Keratinocyte (primary cell): ENCODE measurements around the gene HSF5. TPM values are rescaled to one million over a fixed set of nuclear protein-coding genes. Genes with fewer than 3 reads are reported as not detected.

ENCODE experiments used
- DNase-seq: peaks from one replicate; pipeline ENCODE4 v3.0.0-alpha.2; 2011; ENCODE audit warnings: low read depth, missing footprints, low spot score
- FAIRE-seq: peaks from 2 replicates; lab custom pipeline; 2011; peaks lifted over from hg19 to GRCh38; lab: Jason Lieb, UNC
- H2AFZ ChIP-seq: 2 replicates; pipeline ENCODE4 v1.6.0; 2012; ENCODE audit warnings: low read length, control low read depth, inconsistent platforms; ENCODE audit not compliant: control insufficient read depth
- H3K27ac ChIP-seq: 2 replicates; pipeline ENCODE4 v1.5.1; 2011; ENCODE audit warnings: low read length; ENCODE audit not compliant: control insufficient read depth, insufficient read depth
- H3K27me3 ChIP-seq: 3 replicates; pipeline ENCODE4 v1.6.0; 2011; ENCODE audit warnings: low read length; ENCODE audit not compliant: control insufficient read depth, insufficient read depth; ENCODE audit errors: extremely low read depth
- H3K36me3 ChIP-seq, 2 experiments: 2 replicates in 1 of 2; 3 replicates in 1 of 2; pipeline ENCODE4 v1.5.1; 2011; ENCODE audit warnings: low read length in 2 of 2, mild to moderate bottlenecking in 1 of 2; ENCODE audit not compliant: control insufficient read depth in 2 of 2, insufficient read depth in 2 of 2; ENCODE audit errors: extremely low read depth in 1 of 2
- H3K4me1 ChIP-seq: 3 replicates; pipeline ENCODE4 v1.5.1; 2011; ENCODE audit warnings: low read length; ENCODE audit not compliant: control insufficient read depth, insufficient read depth; ENCODE audit errors: extremely low read depth
- H3K4me2 ChIP-seq: 3 replicates; pipeline ENCODE4 v1.6.0; 2011; ENCODE audit warnings: low read depth, low read length; ENCODE audit not compliant: control insufficient read depth, insufficient read depth; ENCODE audit errors: extremely low read depth
- H3K4me3 ChIP-seq, 3 experiments: fragments of 200-600 bp in 1 of 3; sonication (generic) in 1 of 3; 2 replicates in 2 of 3; 3 replicates in 1 of 3; pipeline ENCODE4 v1.5.1; 2011 to 2016; ENCODE audit warnings: low read length in 3 of 3, mild to moderate bottlenecking in 3 of 3, control low read depth in 2 of 3, inconsistent platforms in 1 of 3, low read depth in 1 of 3, mixed read lengths in 1 of 3, mixed run types in 1 of 3, moderate library complexity in 1 of 3; ENCODE audit not compliant: control insufficient read depth in 2 of 3, insufficient read depth in 2 of 3; ENCODE audit errors: extremely low read depth in 1 of 3
- H3K79me2 ChIP-seq: 2 replicates; pipeline ENCODE4 v1.6.0; 2012; ENCODE audit warnings: low read length; ENCODE audit not compliant: control insufficient read depth, insufficient read depth
- H3K9ac ChIP-seq: 3 replicates; pipeline ENCODE4 v1.6.0; 2011; ENCODE audit warnings: low read length; ENCODE audit not compliant: control insufficient read depth, insufficient read depth; ENCODE audit errors: extremely low read depth
- H3K9me1 ChIP-seq: 3 replicates; pipeline ENCODE4 v1.6.0; 2011; ENCODE audit warnings: low read length; ENCODE audit not compliant: control insufficient read depth, insufficient read depth; ENCODE audit errors: extremely low read depth
- H3K9me3 ChIP-seq: 2 replicates; pipeline ENCODE4 v1.5.1; 2012; ENCODE audit warnings: low read depth, low read length; ENCODE audit not compliant: control insufficient read depth
- H4K20me1 ChIP-seq: 3 replicates; pipeline ENCODE4 v1.6.0; 2011; ENCODE audit warnings: low read length; ENCODE audit not compliant: control insufficient read depth, insufficient read depth; ENCODE audit errors: extremely low read depth
- EZH2 ChIP-seq: IDR thresholded peaks from one replicate; pipeline ENCODE4 v1.6.1; 2012; ENCODE audit warnings: inconsistent platforms, mild to moderate bottlenecking, low read length, moderate library complexity
- dilution Hi-C: fragments of 300-500 bp; cut with MboI; formaldehyde crosslinking; loops from one replicate; pipeline ENCODE4 v1.7.0; 2020; ENCODE audit warnings: low sequenced_read_pairs; ENCODE audit not compliant: extremely low pct_ligation_motif_present
- polyA plus RNA-seq, 5 experiments: library from polyadenylated mRNA; depleted of rRNA in 3 of 5; stranded (reverse) in 3 of 5; stranded (forward) in 1 of 5; unstranded in 1 of 5; fragments of >200 nt; gene quantifications; 1 replicate in 1 of 5; 2 replicates in 3 of 5; 3 replicates in 1 of 5; pipeline versions ENCODE4 v1.2.1 to v1.2.3, GENCODE V29; 2011 to 2012; ENCODE audit warnings: missing spikeins in 2 of 5, low read depth in 1 of 5, low replicate concordance in 1 of 5
- TF ChIP-seq, protein P1 (sequence below), 3 experiments: IDR thresholded peaks in 1 of 3; conservative IDR thresholded peaks in 1 of 3; optimal IDR thresholded peaks in 1 of 3; 2 replicates in 2 of 3; 3 replicates in 1 of 3; pipeline versions ENCODE3 to v1.5.1; 2011; ENCODE audit warnings: low read length in 3 of 3, mild to moderate bottlenecking in 3 of 3, moderate library complexity in 2 of 3, control low read depth in 1 of 3, inconsistent platforms in 1 of 3; ENCODE audit not compliant: insufficient read depth in 2 of 3; ENCODE audit errors: extremely low read depth in 1 of 3

The HSF5 gene
- polyA plus RNA-seq, 1 donor (not counting 4 experiments of a cell fraction or from before 2014, with no cell fraction given): 0.01 TPM

DNA sequence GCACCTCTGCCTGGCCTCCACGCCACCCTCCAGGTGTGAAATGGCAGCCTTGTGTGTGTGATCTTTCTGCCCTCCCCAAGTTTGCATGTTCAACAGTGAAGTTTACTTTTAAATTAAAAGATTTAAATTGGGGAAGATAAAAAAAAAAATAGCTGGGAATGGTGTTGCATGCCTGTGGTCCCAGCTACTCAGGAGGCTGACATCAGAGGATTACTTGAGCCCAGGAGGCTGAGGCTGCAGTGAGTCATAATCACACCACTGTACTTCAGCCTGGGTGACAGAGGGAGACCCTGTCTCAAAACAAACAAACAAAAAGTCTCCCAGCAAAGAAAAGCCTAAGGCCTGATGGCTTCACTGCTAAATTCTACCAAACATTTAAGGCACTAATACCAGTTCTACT, 35.5 kb downstream of the HSF5 start:
- Histone ChIP-seq H3K36me3 (no peaks in the 10 kb centered on the region), H3K27ac (no peak overlapping the region), H3K27me3 (no peaks in the 10 kb centered on the region), H3K79me2 (no peaks in the 10 kb centered on the region), H3K9me1 (no peaks in the 10 kb centered on the region), H3K4me2 (no peak overlapping the region), H3K4me1 (no peaks in the 10 kb centered on the region), H3K4me3 (no peak overlapping the region), H3K9ac (no peak overlapping the region), H4K20me1 (no peaks in the 10 kb centered on the region), H3K9me3 (no peaks in the 10 kb centered on the region), H2AFZ (no peak overlapping the region)
- no peak for TF ChIP-seq EZH2
- TF ChIP-seq, protein P1, sequence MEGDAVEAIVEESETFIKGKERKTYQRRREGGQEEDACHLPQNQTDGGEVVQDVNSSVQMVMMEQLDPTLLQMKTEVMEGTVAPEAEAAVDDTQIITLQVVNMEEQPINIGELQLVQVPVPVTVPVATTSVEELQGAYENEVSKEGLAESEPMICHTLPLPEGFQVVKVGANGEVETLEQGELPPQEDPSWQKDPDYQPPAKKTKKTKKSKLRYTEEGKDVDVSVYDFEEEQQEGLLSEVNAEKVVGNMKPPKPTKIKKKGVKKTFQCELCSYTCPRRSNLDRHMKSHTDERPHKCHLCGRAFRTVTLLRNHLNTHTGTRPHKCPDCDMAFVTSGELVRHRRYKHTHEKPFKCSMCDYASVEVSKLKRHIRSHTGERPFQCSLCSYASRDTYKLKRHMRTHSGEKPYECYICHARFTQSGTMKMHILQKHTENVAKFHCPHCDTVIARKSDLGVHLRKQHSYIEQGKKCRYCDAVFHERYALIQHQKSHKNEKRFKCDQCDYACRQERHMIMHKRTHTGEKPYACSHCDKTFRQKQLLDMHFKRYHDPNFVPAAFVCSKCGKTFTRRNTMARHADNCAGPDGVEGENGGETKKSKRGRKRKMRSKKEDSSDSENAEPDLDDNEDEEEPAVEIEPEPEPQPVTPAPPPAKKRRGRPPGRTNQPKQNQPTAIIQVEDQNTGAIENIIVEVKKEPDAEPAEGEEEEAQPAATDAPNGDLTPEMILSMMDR (optimal IDR thresholded peaks at IDR 0.05 in 1 of 3, IDR thresholded peaks at IDR 0.05 in 1 of 3, conservative IDR thresholded peaks at IDR 0.05 in 1 of 3; ENCODE audit: extremely low read depth in 1 of 3, insufficient read depth in 2 of 3, low read length in 3 of 3): no peak
- FAIRE-seq (no peak), DNase-seq (no peak)
- dilution Hi-C loops: no loop called here

GRCh38 chr17:58447039-58447975, 40.9 kb downstream of the HSF5 start:
- peak; percentile 93 for FAIRE-seq
- Histone ChIP-seq H3K79me2 (no peaks in the 10 kb centered on the region), H4K20me1 (no peaks in the 10 kb centered on the region), H2AFZ (no peak overlapping the region), H3K4me1 (no peaks in the 10 kb centered on the region), H3K36me3 (no peaks in the 10 kb centered on the region), H3K9me1 (no peaks in the 10 kb centered on the region), H3K27ac (no peak overlapping the region), H3K4me2 (no peak overlapping the region), H3K9me3 (no peaks in the 10 kb centered on the region), H3K27me3 (no peaks in the 10 kb centered on the region), H3K4me3 (no peak overlapping the region), H3K9ac (no peak overlapping the region)
- TF ChIP-seq, protein P1 (optimal IDR thresholded peaks at IDR 0.05 in 1 of 3, IDR thresholded peaks at IDR 0.05 in 1 of 3, conservative IDR thresholded peaks at IDR 0.05 in 1 of 3; ENCODE audit: extremely low read depth in 1 of 3, insufficient read depth in 2 of 3, low read length in 3 of 3): peak; percentile 88 to 95 (median 90)
- no peak for TF ChIP-seq EZH2
- dilution Hi-C loops: loop anchor here (25.0 kb wide), 1 partner anchor 160 kb away; the partner anchor contains the start of gene MPO
- DNase-seq: peak; percentile 69
